GM19193 (cell line): Measurements from ENCODE around the gene ATG7.

Experiments
- POLR2A ChIP-seq: IDR thresholded peaks from 4 replicates; pipeline ENCODE4 v1.6.1; 2011; ENCODE audit not compliant: insufficient read depth, insufficient read length; ENCODE audit errors: extremely low read depth

Gene ATG7

GRCh38 chr3:11379824-11380701 lies 107.9 kb downstream of the ATG7 start:
- no peak for TF ChIP-seq POLR2A

GRCh38 chr3:11381141-11381540 lies 108.9 kb downstream of the ATG7 start:
- TF ChIP-seq POLR2A: no peak

- no peak for TF ChIP-seq POLR2A
Measured at GRCh38 chr3:11381563-11381962, 109.4 kb downstream of the ATG7 start.

DNA sequence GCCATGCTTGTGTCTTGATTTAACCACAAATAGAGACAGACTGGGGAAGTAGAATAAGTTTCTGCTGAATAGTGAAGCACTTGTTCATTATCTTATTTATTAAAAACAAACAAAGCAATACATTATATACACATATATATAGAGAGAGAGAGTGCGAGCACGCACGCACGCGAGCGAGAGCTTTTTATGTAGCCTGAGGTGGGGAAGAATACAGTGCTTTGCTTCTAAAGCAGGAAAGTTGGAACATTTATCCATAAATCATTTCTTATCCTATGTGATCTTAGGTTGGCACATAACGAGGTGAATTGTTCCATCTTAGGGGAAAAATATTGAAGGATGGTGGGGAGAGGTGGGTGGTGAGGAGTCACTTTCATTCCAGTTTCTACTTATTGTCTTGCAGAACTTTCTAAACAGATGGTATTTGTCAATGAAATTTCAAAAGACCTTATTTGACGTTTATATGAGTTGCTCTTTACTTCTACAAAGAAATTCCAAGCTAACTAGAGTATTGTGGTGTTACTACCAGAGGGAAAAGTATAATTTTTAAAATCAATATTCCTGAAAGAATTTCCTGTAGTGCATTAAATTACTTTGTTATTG lies 110.0 kb downstream of the ATG7 start:
- TF ChIP-seq POLR2A: no peak

DNA sequence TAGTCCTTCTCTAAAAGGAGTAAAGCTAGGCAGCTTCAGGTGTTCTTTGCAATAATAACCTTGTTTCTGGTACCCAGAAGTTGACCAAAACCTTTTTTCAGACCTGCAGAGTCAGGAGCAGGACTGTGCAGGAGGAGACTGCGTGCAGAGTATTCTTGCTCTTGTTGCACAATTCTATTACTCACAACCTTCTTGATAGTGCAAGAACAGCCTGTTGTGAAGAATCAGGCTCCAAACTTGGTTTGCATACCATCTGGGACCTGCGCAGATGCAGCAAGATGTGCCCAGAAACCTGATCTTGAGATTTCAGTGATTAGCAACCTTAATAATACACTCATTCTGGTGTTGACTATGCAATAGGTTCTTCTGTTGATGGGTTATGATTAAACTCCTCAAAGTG lies 111.9 kb downstream of the ATG7 start:
- no peak for TF ChIP-seq POLR2A

- no peak for TF ChIP-seq POLR2A
Measured at GRCh38 chr3:11385326-11385725, 113.1 kb downstream of the ATG7 start.

- TF ChIP-seq POLR2A: no peak
Measured at GRCh38 chr3:11385891-11386290, 113.7 kb downstream of the ATG7 start.

GRCh38 chr3:11386465-11387113 lies 114.4 kb downstream of the ATG7 start:
- TF ChIP-seq POLR2A: no peak

DNA sequence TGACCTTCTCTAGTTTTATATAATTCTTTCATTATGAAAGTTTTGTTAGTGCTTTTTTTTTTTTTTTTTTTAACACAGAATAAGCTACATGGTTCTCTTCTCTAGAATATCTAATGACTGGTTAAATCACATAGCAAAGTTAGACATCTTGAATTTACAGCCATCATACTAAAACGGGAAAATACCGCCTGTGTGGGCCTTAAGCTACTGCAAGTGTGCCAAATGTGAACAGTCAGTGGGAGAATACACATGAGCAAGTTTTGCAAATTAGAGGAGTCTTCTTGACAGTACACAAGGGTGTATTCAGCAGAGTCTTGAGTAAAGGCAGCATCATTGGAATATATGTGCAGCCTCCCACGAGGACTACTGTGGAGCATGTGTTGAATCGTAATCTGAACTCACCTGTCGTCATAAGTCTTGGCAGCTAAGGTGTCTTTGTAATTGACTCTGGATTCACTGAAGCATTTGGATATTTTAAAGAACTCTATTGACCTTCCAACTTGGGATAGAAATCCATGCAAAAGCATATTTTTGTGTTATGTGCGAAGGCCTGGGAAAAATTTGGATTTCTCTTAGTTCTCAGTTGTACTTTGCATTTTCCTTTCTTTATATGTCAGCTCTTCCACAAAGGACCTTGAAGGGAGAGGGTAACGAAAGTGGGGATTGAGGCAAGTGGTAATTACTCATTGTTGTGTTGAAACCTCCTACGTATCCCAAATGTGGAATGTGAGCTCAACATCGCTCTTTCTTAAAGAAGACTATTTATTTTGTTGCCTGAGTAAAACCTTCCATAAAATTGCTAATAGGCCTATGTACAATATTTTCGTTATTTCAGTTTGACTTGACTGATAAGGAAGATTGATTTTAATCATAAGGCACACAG lies 117.4 kb downstream of the ATG7 start:
- TF ChIP-seq POLR2A: no peak

GRCh38 chr3:11390411-11391131 lies 118.4 kb downstream of the ATG7 start:
- no peak for TF ChIP-seq POLR2A

DNA sequence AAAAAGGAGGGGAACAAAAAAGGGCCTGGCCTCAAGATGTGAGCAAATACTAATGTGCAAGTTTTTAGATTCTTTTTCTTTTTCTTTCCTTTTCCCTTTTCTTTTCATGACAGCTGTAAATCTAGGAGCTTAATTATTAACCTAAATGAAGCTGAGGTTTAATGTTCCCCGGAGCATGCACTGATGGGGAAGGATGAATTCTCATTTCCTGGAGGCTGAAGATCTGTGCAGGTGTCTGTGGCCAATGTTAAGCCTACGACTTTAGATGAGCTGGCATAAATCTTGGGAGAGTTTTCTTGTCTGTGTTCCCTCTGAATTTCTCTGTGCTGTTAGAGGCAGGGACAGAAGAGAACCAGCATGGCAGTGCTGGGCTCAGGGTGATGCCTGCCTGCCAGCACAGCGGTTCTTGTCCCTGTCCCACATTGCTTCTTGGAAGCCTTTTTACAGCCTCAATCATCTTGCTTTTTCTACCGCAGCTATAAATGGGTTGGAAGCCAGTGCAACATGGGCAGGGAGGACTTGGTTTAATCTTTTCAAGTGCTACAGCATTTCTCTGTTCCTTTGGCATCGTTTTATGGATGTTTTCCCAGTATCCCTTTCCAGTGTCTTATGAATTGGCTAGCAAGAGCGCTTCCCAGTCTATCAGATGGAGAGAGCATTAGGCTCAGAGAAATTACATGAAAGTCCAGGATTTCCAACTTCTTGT lies 119.1 kb downstream of the ATG7 start:
- no peak for TF ChIP-seq POLR2A

DNA sequence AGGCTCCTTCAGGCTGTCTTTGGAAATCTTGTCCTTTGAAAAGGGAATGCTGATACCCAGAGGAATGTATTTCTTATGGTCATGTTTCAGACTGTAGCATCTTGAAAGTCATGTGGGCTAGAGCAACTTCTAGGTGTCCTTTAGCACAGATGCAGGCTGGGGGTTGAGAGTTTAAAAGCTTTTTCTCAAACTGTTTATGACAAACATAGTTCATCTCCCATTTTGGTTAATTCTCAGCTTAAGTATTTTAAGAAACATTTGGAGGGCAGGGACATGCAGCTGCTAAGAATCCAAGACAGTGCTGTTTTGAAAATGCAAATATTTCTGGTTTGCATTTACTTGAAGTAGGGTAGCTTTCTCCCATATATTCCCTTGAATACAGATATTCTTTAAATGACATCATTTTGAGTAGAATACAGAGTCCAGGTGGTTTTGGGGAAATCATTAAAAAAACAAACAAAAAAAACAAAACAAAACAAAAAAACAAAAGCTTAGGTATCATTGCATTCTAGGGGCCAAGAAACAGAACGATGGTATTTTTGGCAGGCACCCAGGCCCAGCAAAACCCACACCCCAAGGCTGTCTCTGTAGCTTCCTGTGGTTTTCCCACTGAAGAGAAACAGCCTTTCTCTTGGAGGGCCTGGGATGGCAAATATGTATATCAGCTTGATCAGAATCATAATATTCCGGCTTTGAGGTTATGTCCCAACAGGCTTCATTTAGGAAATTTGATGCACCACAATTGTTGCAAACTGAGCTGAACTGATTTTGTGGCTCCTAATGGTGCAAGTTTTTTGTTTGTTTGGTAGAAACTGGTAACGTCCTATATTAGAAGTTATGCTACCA lies 120.0 kb downstream of the ATG7 start:
- TF ChIP-seq POLR2A: no peak

DNA sequence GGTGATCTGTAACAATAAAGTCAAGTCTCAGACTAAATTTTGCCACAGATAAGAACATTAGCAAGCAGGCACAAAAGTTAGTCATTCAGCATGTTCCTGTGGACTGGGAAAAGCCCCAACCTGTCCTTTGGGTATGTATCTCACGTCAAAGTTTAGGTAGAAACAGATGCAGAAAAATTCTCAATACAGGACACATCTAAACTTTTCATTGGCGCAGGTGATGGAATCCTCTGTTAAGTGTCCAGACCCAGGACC lies 120.6 kb downstream of the ATG7 start:
- no peak for TF ChIP-seq POLR2A
